Measurements from ENCODE around the gene IGF1.

IGF1 gene

GRCh38 chr12:102481705-102482425 is 1.5 kb upstream of the IGF1 start:
- H3K36me3 ChIP-seq: no peaks in the 10 kb centered on the region
- no peak for TF ChIP-seq CTCF (IDR thresholded peaks at IDR 0.05; ENCODE audit: low read depth, low read length)
- DNase-seq: no peak
- no peak overlapping the region for H3K4me3 ChIP-seq (ENCODE audit: low read depth, low read length)
- no peaks in the 10 kb centered on the region for H3K9me3 ChIP-seq (ENCODE audit: severe bottlenecking)
- no peak overlapping the region for H3K27ac ChIP-seq
- H3K27me3 ChIP-seq (ENCODE audit: insufficient read depth, low read depth, severe bottlenecking): no peaks in the 10 kb centered on the region

GRCh38 chr12:102479939-102480338 is 424 bp downstream of the IGF1 start:
- Histone ChIP-seq H3K9me3 (ENCODE audit: severe bottlenecking) (no peaks in the 10 kb centered on the region), H3K27ac (no peak overlapping the region), H3K27me3 (ENCODE audit: insufficient read depth, low read depth, severe bottlenecking) (no peaks in the 10 kb centered on the region), H3K36me3 (no peaks in the 10 kb centered on the region), H3K4me3 (ENCODE audit: low read depth, low read length) (no peak overlapping the region)
- TF ChIP-seq CTCF (IDR thresholded peaks at IDR 0.05; ENCODE audit: low read depth, low read length): no peak
- peak; percentile 7 for DNase-seq

DNA sequence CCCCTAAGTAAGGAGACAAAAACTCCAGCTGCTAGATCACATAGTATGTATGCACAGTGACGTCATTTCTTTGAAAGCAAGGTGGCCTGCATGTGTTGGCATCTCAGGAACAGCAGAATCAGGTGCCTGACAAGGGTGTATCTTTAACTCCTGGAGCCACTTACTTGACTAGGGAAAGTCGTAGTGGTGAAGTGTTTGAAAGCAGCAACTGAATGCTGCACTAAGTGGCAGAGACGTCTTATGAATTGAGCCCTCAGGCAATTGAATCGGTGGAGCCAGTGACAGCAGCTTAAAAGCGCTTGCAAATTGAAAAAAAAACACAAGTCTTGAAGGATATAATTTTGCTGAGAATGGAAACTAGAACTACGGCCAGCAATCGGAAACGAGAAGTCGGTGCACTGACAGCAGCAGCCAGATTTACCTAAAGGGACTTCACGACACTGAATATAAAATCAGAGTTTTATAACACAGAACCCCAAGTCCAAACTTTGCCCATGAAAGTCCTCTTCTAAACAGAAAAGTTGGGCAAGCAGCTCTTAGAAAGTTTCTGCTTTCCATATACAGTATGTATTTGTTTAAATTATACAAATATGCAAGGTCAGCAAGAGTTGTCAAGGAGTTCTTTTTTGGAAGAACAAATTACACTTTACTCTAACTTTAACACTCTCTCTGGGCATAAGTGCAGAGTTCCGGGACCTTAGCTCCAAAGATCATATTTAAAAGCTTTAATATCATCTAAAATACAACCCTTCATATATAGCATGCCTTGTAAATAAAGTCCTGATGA is 1.1 kb downstream of the IGF1 start:
- H3K27me3 ChIP-seq (ENCODE audit: insufficient read depth, low read depth, severe bottlenecking): no peaks in the 10 kb centered on the region
- no peaks in the 10 kb centered on the region for H3K9me3 ChIP-seq (ENCODE audit: severe bottlenecking)
- TF ChIP-seq CTCF (IDR thresholded peaks at IDR 0.05; ENCODE audit: low read depth, low read length): no peak
- H3K36me3 ChIP-seq: no peaks in the 10 kb centered on the region
- no peak overlapping the region for H3K27ac ChIP-seq
- DNase-seq: no peak
- no peak overlapping the region for H3K4me3 ChIP-seq (ENCODE audit: low read depth, low read length)

DNA sequence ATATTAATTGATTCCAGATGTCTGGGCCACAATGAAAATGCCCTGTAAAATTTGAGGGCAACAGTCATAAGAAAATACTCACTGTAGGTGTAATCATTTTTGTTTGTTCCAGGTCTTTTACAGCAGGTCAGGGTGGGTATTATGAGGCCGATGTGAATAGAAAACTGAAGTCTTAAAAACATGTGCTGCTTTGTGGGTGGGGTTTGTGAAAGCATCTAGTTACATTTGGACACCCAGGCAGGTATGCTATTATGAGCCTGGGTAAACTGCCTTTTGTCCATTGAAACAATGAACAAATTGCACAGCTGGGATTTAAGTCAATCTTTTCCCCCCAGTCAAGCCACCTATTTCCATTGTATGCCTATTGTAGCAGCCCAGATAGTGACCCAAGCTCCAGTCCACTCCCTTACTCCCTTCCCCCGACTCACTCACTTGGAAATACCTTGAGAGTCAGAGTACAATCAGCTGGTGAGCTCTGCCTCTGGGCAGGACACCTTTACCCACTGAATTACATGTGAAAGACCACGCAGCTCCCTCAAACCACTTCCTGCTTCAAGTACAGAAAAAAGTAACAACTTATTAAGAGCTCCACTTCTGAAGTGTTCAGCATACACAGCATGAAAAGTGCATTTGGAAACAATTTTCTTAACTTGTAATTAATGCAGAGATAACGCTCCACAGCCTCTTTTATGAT is 1.8 kb downstream of the IGF1 start:
- no peak for DNase-seq
- no peaks in the 10 kb centered on the region for H3K9me3 ChIP-seq (ENCODE audit: severe bottlenecking)
- no peak for TF ChIP-seq CTCF (IDR thresholded peaks at IDR 0.05; ENCODE audit: low read depth, low read length)
- no peaks in the 10 kb centered on the region for H3K27me3 ChIP-seq (ENCODE audit: insufficient read depth, low read depth, severe bottlenecking)
- no peak overlapping the region for H3K4me3 ChIP-seq (ENCODE audit: low read depth, low read length)
- no peaks in the 10 kb centered on the region for H3K36me3 ChIP-seq
- no peak overlapping the region for H3K27ac ChIP-seq

- Histone ChIP-seq H3K4me3 (ENCODE audit: low read depth, low read length) (no peak overlapping the region), H3K9me3 (ENCODE audit: severe bottlenecking) (no peaks in the 10 kb centered on the region), H3K36me3 (no peaks in the 10 kb centered on the region), H3K27ac (no peak overlapping the region), H3K27me3 (ENCODE audit: insufficient read depth, low read depth, severe bottlenecking) (no peaks in the 10 kb centered on the region)
- no peak for TF ChIP-seq CTCF (IDR thresholded peaks at IDR 0.05; ENCODE audit: low read depth, low read length)
- DNase-seq: no peak
These were observed 5.0 kb downstream of the IGF1 start for GRCh38 chr12:102475355-102475754.
